Measurements from ENCODE around the gene RAB31. TPM values are rescaled to one million over a fixed set of nuclear protein-coding genes. Genes with fewer than 3 reads are reported as not detected.
"Not testable (repeated sequence)": the region's sequence is repeated elsewhere in the genome, so short reads cannot be mapped to it uniquely, and the experiment has no call there.

The RAB31 gene
- total RNA-seq, 1 donor from 2014 or later = 37.5 TPM

DNA sequence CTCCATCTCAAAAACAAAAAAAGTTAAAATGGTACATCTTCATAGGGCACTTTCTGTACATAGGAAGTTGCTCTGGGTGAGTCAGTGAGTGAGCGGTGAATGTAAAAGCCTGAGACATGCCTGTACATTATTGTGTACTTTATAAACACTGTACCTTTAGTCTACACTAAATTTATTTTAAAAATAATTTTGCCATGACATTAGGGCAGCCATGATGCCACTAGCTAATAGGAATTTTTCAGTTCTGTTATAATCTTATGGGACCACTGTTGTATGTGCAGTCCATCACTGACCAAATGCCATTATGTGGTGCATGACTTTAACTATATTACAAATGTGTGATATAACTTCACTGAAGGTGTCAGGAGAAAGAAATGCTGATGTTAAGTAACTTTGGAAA lies 166.6 kb downstream of the RAB31 start:
- no peak for FAIRE-seq
- DNase-seq (ENCODE audit: low spot score in 2 of 2) = no peak

DNA sequence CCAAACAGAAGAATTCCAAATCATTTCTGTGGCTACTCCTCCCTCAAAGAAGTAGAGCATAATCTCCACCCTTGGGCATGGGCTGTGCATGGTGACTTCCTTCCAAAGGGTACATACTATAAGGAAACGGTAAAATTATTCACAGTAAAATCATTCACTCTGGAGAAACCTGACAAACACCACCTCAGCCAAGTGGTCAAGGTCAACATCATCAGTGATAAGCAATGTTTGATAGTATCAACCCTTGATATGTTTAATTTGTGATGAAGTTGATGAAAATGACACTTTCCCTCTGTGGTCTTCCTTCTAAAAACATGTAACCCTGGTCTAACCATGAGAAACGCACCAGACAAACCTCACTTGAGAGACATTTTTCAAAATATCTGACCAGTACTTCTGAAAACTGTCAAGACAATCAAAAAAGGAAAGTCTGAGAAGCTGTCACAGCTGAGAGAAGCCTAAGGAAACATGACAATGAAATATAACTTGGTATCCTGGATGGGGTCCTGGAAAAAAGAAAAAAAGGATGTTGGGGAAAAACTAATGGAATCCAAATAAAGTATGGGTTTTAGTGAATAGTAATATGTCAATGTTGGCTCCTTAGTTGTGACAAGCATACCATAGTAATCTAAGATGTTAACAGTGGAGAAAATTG lies 168.2 kb downstream of the RAB31 start:
- DNase-seq (ENCODE audit: low spot score in 2 of 2) (no peak), FAIRE-seq (no peak)

DNA sequence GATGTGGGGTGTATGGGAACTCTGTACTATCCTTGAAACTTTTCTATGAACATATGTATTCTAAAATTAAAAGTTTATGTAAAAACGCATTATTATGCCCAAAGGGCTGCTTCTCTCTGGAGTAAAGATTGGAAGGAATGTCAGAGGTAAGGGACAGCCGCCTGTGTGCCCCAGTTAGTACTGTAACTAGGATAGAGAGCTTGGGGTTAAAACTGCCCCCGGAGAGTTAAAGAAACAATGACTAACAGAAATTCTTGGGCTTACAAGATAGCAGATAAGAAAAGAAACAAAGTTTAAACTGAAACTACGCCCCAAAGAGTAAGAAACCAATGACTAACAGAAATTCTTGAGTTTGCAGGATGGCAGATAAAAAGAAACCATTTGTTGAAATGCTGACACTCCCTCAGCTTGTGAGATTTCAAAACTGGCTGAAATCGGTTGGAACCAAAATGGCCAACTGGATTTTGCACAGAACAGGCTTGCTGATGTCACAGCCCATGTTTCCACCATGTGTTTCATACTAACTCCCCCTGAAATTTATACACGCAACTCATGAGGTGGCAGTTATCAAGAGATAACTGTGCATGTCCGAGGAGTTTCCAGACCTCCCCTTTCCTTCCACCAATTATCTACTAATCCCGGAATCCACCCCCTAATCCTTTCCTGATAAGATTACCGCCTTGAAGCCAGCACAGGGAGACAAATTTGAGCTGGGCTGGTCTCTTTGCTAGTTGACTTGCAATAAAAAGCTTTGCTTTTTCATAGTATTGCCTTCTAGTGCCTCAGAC lies 169.0 kb downstream of the RAB31 start:
- DNase-seq (ENCODE audit: low spot score in 2 of 2) = no peak
- no peak for FAIRE-seq

DNA sequence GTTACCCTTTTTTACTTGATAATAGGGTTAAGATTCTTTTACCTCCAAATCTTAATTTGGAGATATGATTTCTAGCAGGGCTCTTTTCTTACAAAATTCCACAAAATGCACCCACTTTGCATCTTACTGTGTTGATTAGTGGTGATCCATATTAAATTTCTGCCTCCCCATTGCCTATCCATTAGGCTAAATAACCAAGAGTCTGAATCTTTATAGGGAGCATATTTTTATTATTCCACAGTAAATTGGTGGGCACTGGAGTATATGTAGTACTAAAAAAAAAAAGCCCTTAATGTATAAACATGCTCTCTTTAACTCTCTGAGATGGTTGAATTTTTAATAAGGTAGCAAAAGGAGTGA lies 169.5 kb downstream of the RAB31 start:
- FAIRE-seq (no peak), DNase-seq (ENCODE audit: low spot score in 2 of 2) (no peak)

DNA sequence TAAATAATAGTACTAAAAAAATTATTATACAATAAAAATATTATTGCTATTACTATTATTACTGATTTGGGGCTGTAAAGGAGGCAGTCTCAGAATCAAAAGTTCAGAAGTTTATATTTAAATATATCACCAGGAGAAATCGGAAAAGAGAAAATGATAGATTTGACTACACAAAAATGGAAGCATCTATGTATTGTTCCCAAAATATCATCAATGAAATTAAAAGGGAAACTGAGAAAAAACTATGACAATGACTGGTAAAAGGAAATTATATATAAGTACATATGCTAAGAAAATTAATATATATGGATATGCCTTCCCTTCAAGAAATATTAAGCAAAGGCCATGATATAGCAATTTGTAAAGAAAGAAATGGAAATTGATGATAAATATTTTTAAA lies 170.0 kb downstream of the RAB31 start:
- no peak for DNase-seq (ENCODE audit: low spot score in 2 of 2)
- no peak for FAIRE-seq

DNA sequence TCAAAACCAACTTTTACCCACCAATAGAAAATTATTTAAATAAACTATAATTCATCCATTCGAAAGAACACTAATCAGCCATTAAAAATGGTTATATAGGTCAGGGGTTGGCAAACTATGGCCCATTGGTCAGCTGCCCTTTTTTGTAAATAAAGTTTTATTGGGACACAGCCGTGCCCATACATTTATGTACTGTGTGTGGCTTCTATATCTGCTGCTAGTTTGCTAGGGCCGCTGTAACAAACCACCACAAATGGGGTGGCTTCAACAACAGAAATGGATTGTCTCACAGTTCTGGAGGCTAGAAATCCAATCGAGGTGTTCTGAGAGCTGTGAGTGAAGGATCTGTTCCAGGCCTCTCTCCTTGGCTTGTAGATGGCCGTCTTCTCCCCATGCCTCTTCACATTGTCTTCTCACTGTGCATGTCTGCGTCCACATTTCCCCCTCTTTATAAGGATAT lies 170.7 kb downstream of the RAB31 start:
- no peak for DNase-seq (ENCODE audit: low spot score in 2 of 2)
- FAIRE-seq = no peak

DNA sequence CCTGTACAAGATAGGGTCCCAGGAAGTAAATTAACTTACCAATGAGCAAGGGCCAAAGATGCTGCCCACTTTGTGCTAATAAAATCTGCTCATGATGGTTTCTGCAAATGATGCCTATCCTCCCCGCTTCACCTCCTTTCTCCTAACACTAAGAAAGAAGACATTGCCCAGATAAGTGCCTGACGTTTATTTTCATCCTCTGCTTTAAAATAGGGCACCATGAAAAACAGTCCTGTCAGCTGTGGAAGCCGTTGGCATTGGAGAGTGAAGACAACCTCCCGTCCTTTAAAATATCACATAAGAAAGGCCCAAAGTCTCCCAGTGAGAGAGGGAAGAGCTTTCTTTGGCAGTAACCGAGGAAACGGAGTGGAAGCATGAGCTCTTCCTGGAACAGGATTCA lies 176.0 kb downstream of the RAB31 start:
- FAIRE-seq = no peak

DNA sequence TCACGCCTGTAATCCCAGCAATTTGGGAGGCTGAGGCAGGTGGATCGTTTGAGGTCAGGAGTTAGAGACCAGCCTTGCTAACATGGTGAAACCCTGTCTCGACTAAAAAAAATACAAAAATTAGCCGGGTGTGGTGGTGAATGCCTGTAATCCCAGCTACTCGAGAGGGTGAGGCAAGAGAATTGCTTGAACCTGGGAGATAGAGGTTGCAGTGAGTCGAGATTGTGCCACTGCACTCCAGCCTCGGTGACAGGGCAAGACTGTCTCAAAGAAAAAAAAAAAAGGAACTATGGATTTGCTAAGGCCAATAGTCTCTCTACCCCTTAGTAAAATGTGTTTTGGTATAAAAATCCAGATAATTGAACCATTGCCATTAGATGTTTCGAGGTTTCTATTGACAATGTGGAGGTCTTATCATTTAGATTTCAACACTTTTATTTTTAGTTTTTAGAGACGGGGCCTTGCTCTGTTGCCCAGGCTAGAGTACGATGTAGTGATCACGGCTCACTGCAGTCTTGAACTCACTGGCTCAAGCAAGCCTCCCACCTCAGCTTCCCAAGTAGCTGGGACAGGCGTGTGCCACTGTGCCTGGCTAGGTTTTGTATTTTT lies 176.5 kb downstream of the RAB31 start:
- no peak for FAIRE-seq
- DNase-seq (ENCODE audit: low spot score in 2 of 2) = no peak

More for the DNA sequence above, 176.0 kb downstream of the RAB31 start:
- DNase-seq (ENCODE audit: low spot score in 2 of 2) = no peak

DNA sequence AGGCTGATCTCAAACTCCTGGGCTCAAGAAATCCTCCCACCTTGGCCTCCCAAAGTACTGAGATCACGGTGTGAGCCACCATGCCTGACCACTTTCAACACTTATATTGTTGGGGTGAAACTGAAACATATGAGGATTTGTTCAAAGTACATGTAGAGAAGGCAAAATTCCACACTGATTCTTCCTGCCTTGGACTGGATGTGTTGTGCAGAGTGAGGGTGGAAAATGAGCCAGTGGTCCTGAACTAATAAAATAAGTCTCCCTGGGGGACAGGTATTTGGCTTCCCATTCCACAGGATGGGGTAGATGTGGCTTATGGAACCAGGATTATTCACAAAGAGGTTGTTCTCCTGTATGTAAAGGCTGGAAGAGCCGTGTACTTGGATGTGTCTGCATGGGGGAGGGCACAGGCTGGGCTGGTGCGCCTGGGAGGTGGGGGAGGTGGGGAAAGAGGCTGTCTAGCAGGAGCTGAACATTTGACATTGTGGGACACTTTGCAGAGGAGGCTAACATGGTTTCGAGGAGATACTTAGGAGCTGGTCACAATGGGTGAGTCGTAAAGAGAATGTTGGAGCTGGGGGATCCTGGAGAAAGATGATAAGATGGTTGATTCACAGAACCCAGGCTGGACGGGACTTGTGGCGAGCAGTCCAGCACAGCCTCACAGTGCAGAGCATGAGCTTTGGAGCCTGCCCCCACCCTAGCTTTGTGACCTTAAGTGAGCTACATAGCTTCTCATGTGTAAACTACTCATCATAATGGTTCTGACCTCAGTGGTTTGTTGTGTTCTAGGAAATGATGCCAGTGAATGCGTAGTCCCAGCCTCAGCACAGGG lies 177.3 kb downstream of the RAB31 start, which contains the start of gene TXNDC2:
Gene TXNDC2, plus strand, starts transcription at position 804 of the 835 bp plus-strand sequence. CDS start 708 bp downstream, outside the sequence.
- FAIRE-seq (no peak), DNase-seq (ENCODE audit: low spot score in 2 of 2) (no peak)

DNA sequence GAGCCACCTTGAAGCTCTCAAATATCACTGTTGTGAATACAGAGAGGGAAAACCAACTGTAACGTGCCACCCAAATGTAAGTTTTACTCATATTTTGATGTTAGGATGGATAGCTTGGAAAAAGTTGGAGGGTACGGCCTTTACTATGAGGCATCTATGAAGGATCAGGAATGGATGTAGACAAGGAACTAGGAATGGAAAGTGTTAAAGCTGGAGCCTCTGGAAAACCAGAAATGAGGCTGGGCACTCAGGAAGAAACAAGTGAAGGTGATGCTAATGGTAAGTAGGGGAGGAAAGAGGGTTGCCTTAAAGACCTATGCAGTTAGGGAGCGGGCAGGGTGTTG lies 177.9 kb downstream of the RAB31 start:
- DNase-seq (ENCODE audit: low spot score in 2 of 2) (no peak), FAIRE-seq (no peak)

DNA sequence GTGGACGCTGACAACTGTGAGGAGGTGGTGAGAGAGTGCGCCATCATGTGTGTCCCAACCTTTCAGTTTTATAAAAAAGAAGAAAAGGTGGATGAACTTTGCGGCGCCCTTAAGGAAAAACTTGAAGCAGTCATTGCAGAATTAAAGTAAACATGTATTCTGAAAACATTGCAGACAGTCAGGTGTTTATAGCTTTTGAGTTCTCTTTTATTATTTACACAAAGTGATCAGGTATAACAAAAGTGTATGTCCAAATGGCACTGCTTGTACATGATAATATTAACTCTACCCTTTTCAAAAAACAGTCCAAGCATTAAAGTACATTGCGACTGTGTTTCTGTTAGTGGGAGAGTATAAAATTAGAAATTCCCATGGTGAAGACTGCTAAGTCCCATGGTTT lies 179.9 kb downstream of the RAB31 start:
- no peak for DNase-seq (ENCODE audit: low spot score in 2 of 2)
- no peak for FAIRE-seq

DNA sequence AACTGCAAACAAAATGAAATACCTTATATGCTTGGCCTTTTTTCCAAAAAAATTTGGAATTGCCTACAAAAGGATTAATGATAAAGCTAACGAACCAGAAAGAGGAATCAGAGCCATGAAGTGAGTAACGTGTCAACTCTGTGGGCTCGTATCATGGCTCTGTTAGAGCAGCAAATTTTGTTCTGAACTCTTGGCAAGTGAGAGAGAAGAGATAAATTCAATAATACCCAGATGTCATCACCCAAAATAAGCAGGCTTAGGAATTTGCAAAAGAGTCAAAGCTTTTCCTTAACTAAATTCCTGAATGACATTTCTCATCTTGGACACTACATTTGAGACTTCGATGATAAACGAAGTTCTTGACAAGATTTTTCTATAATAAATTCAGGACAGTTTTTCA lies 182.1 kb downstream of the RAB31 start:
- FAIRE-seq (no peak), DNase-seq (ENCODE audit: low spot score in 2 of 2) (no peak)

DNA sequence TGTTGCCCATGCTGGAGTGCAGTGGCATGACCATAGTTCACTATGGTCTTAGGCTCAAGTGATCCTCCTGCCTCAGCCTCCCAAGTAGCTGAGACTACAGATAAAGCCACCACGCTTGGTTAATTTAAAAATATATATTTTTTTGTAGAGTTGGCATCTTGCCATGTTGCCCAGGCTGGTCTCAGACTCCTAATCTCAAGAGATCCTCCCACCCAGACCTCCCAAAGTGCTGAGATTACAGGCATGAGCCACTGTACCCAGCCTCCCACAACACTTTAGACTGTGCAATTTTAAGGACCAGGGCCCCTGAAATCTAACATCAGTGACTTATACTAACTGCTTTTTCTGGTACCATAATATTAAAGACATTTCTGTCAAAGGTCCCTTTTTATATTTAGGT lies 182.9 kb downstream of the RAB31 start:
- no peak for DNase-seq (ENCODE audit: low spot score in 2 of 2)
- FAIRE-seq = no peak

DNA sequence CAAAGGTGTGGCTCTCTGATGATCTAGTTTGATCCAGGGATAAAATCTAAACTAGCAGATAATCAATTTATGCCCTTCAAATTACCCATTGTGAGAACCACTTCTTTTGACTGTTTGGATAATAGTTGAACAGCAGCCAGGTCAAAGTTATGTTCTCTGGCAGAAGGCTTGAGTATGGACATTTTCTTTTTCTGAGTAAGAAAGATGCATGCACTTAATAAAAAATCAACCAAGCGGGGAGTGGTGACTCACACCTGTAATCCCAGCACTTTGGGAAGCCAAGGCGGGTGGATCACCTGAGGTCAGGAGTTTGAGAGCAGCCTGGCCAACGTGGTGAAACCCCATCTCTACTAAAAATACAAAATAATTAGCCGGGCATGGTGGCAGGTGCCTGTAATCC lies 183.4 kb downstream of the RAB31 start:
- DNase-seq (ENCODE audit: low spot score in 2 of 2); FAIRE-seq: not testable (repeated sequence)

DNA sequence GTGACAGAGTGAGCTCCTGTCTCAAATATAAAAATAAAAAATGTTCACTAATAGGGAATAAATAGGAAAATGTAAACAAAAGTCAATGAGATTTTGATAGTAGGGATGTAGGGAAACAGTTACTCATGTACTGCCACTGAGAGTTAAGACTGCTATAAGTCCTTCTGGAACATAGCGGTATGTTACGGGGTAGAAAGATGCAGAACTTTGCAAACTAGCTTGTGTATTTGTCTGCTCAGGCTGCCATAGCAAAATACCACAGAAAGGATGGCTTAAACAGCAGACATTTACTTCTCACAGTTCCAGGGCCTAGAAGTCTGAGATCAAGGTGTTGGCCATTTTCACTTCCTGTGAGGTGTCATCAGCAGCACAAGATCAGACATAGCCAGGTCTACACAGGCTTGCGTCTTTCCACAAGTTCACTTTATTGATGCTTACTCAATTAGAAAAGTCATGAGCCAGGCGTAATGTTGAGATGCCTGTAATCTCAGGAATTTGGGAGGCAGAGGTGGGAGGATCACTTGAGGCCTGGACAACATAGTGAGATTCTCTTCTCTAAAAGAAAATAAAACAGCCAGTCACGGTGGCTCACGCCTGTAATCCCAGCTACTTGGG lies 186.5 kb downstream of the RAB31 start:
- DNase-seq (ENCODE audit: low spot score in 2 of 2) = no peak
- no peak for FAIRE-seq

DNA sequence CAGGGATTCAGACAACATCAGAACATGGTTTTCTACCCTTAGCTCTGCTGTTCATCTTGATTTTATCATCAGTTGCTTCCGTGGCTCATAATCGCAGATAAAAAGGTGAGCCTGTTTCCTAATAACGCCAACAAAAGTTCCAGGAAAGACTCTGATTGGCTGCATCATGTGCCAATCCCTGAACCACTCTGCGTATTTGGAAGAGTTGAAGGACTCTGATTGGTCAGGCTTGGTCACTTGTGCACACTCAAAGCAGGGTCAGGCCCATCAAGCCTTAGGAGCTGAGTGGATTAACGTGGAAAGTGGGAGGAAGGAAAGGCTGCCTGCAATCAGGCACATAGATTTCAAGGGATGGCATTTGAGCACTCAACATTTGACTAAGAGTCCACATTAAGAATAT lies 189.0 kb downstream of the RAB31 start:
- no peak for DNase-seq (ENCODE audit: low spot score in 2 of 2)

DNA sequence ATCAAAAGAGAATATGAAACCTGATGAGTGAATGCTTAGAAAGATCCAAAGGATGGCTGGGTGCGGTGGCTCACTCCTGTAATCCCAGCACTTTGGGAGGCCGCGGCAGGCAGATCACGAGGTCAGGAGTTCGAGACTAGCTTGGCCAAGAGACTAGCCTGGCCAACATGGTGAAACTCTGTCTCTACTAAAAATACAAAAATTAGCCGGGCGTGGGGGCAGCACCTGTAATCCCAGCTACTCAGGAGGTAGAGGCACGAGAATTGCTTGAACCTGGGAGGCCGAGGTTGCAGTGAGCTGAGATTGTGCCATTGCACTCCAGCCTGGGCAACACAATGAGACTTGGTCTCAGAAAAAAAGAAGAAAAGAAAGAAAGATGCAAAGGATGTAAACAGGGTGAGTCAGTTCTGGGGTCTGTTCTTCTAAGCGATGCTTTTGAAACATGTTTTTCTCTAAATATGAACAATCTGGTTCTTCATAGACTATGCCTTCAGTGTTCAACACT lies 189.7 kb downstream of the RAB31 start:
- not testable (repeated sequence) for FAIRE-seq; DNase-seq (ENCODE audit: low spot score in 2 of 2)

More for the DNA sequence above, 189.0 kb downstream of the RAB31 start:
- FAIRE-seq = no peak

DNA sequence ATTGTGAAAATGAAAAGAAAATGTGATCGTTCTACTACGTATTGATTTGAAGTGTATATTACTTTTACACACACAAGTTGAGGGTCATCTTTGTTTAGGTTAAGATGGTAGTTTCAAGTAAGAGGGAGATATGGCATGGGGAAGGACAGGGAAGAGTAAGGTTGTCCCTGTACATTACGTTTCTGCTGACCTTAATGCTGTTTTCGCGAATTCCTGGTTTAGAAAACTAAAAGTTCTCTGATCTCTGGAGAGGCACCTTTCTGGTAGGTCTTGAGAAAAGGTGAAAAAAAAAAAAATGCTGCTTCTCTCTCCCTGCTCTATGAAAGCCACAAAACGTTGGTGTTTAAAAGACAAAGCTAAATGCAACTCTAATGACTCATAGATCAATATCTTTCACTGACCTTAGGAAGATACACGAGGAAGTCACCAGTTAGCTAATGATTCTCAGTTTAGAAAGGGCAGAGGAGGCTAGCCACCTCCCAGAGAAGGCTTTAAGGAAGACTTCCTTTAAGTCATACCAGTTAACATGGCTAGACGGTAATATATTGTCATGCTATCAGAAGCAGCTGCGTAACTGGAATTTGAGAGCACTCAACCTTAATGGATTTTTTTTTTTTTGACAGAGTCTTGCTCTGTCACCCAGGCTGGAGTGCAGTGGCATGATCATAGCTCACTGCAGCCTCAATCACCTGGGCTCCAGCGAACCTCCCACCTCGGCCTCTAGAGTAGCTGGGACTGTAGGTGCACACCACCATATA lies 190.9 kb downstream of the RAB31 start:
- no peak for DNase-seq (ENCODE audit: low spot score in 2 of 2)
- no peak for FAIRE-seq

DNA sequence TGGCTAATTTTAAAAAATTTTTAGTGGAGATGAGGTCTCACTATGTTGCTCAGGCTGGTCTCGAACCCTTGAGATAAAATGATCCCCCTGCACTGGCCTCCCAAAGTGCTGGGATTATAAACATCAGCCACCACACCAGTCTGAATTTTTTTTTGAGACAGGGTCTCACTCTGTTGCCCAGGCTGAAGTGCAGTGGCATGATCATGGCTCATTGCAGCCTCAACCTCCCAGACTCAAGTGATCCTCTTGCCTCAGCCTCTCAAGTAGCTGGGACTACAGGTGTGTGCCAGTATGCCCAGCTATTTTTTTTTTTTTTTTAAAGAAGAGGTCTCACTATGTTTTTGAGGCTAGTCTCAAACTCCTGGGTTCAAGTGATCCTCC lies 191.4 kb downstream of the RAB31 start:
- not testable (repeated sequence) for FAIRE-seq; DNase-seq (ENCODE audit: low spot score in 2 of 2)
